Activated naive CD8-positive, alpha-beta T cell treated with anti-CD3 and anti-CD28 coated beads, Interleukin-2, amount 10 ng/mL, durations not matched to agents 7 days and 5 days (primary cell): ENCODE results near the gene SPR. TPM values are rescaled to one million over a fixed set of nuclear protein-coding genes. Genes with fewer than 3 reads are reported as not detected.

ENCODE experiments used
- ATAC-seq: fragments of 150-1000 bp; cut with Tn5 transposase; one replicate; pipeline ENCODE4 v1.10.0; 2021; ENCODE audit warnings: low read depth, moderate library complexity
- POLR2A ChIA-PET: fragments of 350-600 bp; sonication (Branson Sonifier 250); formaldehyde crosslinking; loops from one replicate; lab custom pipeline; 2021; ENCODE audit warnings: antibody characterized with exemption; lab: Charles Lee
- DNase-seq: peaks from one replicate; pipeline ENCODE4 v3.0.0; 2021
- H3K27ac Mint-ChIP-seq: one replicate; pipeline ENCODE4 v1.8.0; 2022; ENCODE audit warnings: mild to moderate bottlenecking, mixed read lengths
- H3K27me3 Mint-ChIP-seq: one replicate; pipeline ENCODE4 v1.8.0; 2022; ENCODE audit warnings: mild to moderate bottlenecking, moderate library complexity, mixed read lengths
- H3K36me3 Mint-ChIP-seq: one replicate; pipeline ENCODE4 v1.8.0; 2021; ENCODE audit warnings: mild to moderate bottlenecking, mixed read lengths
- H3K4me1 Mint-ChIP-seq: one replicate; pipeline ENCODE4 v1.8.0; 2021; ENCODE audit warnings: mixed read lengths
- H3K4me3 Mint-ChIP-seq: one replicate; pipeline ENCODE4 v1.8.0; 2022; ENCODE audit warnings: mild to moderate bottlenecking, moderate library complexity, mixed read lengths
- H3K9me3 Mint-ChIP-seq: one replicate; pipeline ENCODE4 v1.8.0; 2021; ENCODE audit warnings: mixed read lengths
- total RNA-seq, 2 experiments: library from RNA; stranded (reverse); gene quantifications; one replicate each; pipeline ENCODE4 v1.2.3, GENCODE V29; 2021

Gene SPR
- total RNA-seq, 2 experiments from 2014 or later: 0.60 to 0.80 TPM

GRCh38 chr2:72924353-72925240 is 37.4 kb downstream of the SPR start:
- Mint-ChIP-seq H3K36me3 (no peaks in the 10 kb centered on the region), H3K27ac (no peak overlapping the region), H3K4me3 (peak overlapping the region; percentile 65), H3K27me3 (peaks cover 55% of the 10 kb centered on the region), H3K4me1 (peaks cover 12% of the 10 kb centered on the region), H3K9me3 (no peaks in the 10 kb centered on the region)
- ATAC-seq (peak; percentile 65), DNase-seq (peak; percentile 68)
- POLR2A ChIA-PET: no interaction called here

- no peaks in the 10 kb centered on the region for H3K9me3 Mint-ChIP-seq
Observed at GRCh38 chr2:72925328-72925943, 38.2 kb downstream of the SPR start.

GRCh38 chr2:72926368-72926767 is 39.2 kb downstream of the SPR start:
- no peak overlapping the region for H3K4me3 Mint-ChIP-seq
- no peaks in the 10 kb centered on the region for H3K9me3 Mint-ChIP-seq
- H3K27ac Mint-ChIP-seq: no peak overlapping the region
- H3K4me1 Mint-ChIP-seq: peaks cover 7% of the 10 kb centered on the region
- ATAC-seq (no peak), DNase-seq (no peak)
- peaks cover 40% of the 10 kb centered on the region for H3K27me3 Mint-ChIP-seq
- no peaks in the 10 kb centered on the region for H3K36me3 Mint-ChIP-seq
- POLR2A ChIA-PET: interaction anchor here (1.6 kb wide), 1 partner anchor 9 kb away, joined by 8 read pairs; the partner anchor contains the start of gene EMX1

More at GRCh38 chr2:72925328-72925943, 38.2 kb downstream of the SPR start:
- no peak for DNase-seq
- POLR2A ChIA-PET: no interaction called here
- H3K4me3 Mint-ChIP-seq: no peak overlapping the region
- no peaks in the 10 kb centered on the region for H3K36me3 Mint-ChIP-seq
- ATAC-seq: no peak
- peaks cover 50% of the 10 kb centered on the region for H3K27me3 Mint-ChIP-seq
- no peak overlapping the region for H3K27ac Mint-ChIP-seq
- H3K4me1 Mint-ChIP-seq: peaks cover 8% of the 10 kb centered on the region

DNA sequence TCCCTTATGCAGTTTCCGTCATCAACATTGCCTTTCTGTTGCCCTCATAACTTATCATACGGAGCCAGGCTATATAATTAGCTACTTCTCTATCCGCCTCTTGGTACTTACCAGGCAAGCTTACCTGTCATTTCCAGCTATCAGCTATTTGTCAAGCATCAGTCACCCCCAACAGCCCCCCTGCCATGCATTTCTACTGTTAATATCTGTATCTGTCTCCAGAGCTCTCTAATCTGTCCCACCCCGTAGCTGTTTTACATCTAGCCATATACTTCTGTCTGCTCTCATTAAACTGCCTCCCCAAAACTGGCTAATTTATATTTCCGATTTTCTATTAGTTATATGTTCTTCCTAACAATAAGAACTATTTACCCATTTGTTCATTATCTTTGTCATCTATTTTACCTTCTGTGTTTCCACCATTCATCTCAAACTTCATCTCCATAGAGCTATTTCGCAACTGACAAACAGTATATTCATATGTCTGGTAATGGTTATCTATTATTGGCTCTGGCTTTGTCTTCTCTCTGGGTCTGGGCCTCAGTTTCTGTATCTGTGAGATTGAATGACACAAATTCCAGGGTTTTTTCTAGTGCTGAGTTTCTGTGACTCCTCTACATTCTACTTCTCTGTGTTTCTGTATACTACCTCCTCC is 39.7 kb downstream of the SPR start:
- DNase-seq (no peak), ATAC-seq (no peak)
- H3K4me3 Mint-ChIP-seq: no peak overlapping the region
- peaks cover 8% of the 10 kb centered on the region for H3K4me1 Mint-ChIP-seq
- no peak overlapping the region for H3K27ac Mint-ChIP-seq
- H3K27me3 Mint-ChIP-seq: peaks cover 35% of the 10 kb centered on the region
- no peaks in the 10 kb centered on the region for H3K9me3 Mint-ChIP-seq
- H3K36me3 Mint-ChIP-seq: no peaks in the 10 kb centered on the region
- POLR2A ChIA-PET: interaction anchor here (1.6 kb wide), 1 partner anchor 10 kb away, joined by 8 read pairs; the partner anchor contains the start of gene EMX1

DNA sequence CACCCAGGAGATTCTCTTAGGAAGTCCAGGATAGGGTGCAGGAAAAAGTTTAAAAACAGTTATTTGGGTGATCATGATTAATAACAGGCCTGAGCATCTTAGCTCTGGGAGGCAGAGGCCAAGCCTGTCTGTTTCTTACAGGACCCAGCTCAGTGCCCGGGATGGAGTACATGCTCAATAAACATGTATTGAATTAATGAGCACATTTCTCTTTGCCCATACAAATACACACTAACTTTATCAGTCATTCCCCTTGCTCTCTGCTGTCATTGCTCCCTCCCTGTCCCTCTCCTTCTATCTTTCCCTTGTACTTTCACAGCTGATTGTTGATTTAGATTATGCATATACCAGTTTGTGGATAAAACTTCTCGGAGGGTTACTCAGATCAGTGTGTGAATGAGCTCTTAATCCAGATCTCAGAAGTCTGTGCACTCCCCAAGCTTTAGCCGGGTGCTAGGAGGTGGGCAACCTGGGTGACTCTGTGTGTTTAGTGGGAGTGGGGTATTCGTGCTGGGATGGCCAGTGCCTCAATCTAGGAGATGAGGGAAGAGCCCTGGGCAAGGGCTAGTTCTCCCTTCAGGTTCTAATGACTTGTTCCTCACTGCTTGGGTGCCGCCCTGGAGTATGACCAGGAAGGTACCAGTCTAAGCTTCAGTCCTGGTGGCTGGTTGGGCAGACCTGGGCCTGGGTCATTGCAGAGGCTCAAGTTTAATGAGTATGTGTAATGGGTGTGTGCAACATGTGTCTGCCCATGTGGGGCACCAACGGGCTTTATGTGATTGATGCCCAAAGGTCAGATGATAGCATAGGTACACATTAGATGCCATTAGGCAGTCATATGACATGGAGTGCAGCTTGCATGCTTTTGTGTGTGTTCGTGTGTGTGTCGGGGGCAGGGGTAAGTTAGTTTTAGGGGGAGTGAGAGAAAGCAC is 40.7 kb downstream of the SPR start:
- H3K27me3 Mint-ChIP-seq: peaks cover 25% of the 10 kb centered on the region
- H3K4me3 Mint-ChIP-seq: no peak overlapping the region
- DNase-seq: peak; percentile 15
- H3K27ac Mint-ChIP-seq: no peak overlapping the region
- POLR2A ChIA-PET: interaction anchor here (1.6 kb wide), 1 partner anchor 11 kb away, joined by 8 read pairs; the partner anchor contains the start of gene EMX1
- H3K9me3 Mint-ChIP-seq: no peaks in the 10 kb centered on the region
- H3K4me1 Mint-ChIP-seq: peaks cover 16% of the 10 kb centered on the region
- H3K36me3 Mint-ChIP-seq: no peaks in the 10 kb centered on the region
- no peak for ATAC-seq

- ATAC-seq: no peak
- Mint-ChIP-seq H3K36me3 (no peaks in the 10 kb centered on the region), H3K27ac (no peak overlapping the region), H3K27me3 (peaks cover 14% of the 10 kb centered on the region), H3K4me1 (peaks cover 14% of the 10 kb centered on the region), H3K9me3 (no peaks in the 10 kb centered on the region), H3K4me3 (no peak overlapping the region)
- no peak for DNase-seq
- POLR2A ChIA-PET: no interaction called here
Observed at GRCh38 chr2:72929010-72929409, 41.8 kb downstream of the SPR start.

GRCh38 chr2:72931280-72931910 is 44.2 kb downstream of the SPR start:
- Mint-ChIP-seq H3K36me3 (no peaks in the 10 kb centered on the region), H3K27me3 (peaks cover 7% of the 10 kb centered on the region), H3K27ac (no peak overlapping the region), H3K9me3 (no peaks in the 10 kb centered on the region), H3K4me3 (no peak overlapping the region), H3K4me1 (peaks cover 20% of the 10 kb centered on the region)
- no peak for ATAC-seq
- peak; percentile 25 for DNase-seq
- POLR2A ChIA-PET: no interaction called here

GRCh38 chr2:72932045-72932740 is 45.0 kb downstream of the SPR start:
- peak; percentile 82 for ATAC-seq
- DNase-seq: peak; percentile 52
- POLR2A ChIA-PET: interaction anchor here (1.9 kb wide), 1 partner anchor 22 kb away, joined by 7 read pairs; no protein-coding TSS in a partner anchor
- H3K36me3 Mint-ChIP-seq: no peaks in the 10 kb centered on the region
- H3K27ac Mint-ChIP-seq: peak overlapping the region; percentile 56
- H3K9me3 Mint-ChIP-seq: no peaks in the 10 kb centered on the region
- H3K27me3 Mint-ChIP-seq: peaks cover 7% of the 10 kb centered on the region
- peak overlapping the region; percentile 35 for H3K4me3 Mint-ChIP-seq
- H3K4me1 Mint-ChIP-seq: peaks cover 20% of the 10 kb centered on the region

GRCh38 chr2:72932805-72933204 is 45.6 kb downstream of the SPR start:
- POLR2A ChIA-PET: interaction anchor here (1.9 kb wide), 1 partner anchor 21 kb away, joined by 7 read pairs; no protein-coding TSS in a partner anchor
- ATAC-seq: no peak

GRCh38 chr2:72933207-72933606 is 46.0 kb downstream of the SPR start:
- Mint-ChIP-seq H3K4me3 (no peak overlapping the region), H3K36me3 (no peaks in the 10 kb centered on the region), H3K9me3 (no peaks in the 10 kb centered on the region), H3K4me1 (peaks cover 20% of the 10 kb centered on the region), H3K27ac (no peak overlapping the region), H3K27me3 (peaks cover 7% of the 10 kb centered on the region)
- ATAC-seq (no peak), DNase-seq (peak; percentile 27)
- POLR2A ChIA-PET: interaction anchor here (1.9 kb wide), 1 partner anchor 21 kb away, joined by 7 read pairs; no protein-coding TSS in a partner anchor

More at GRCh38 chr2:72932805-72933204, 45.6 kb downstream of the SPR start:
- DNase-seq: peak; percentile 27
- no peak overlapping the region for H3K27ac Mint-ChIP-seq
- H3K4me3 Mint-ChIP-seq: no peak overlapping the region
- peaks cover 7% of the 10 kb centered on the region for H3K27me3 Mint-ChIP-seq
- no peaks in the 10 kb centered on the region for H3K9me3 Mint-ChIP-seq
- peaks cover 20% of the 10 kb centered on the region for H3K4me1 Mint-ChIP-seq
- H3K36me3 Mint-ChIP-seq: no peaks in the 10 kb centered on the region

GRCh38 chr2:72933646-72934151 is 46.5 kb downstream of the SPR start:
- ATAC-seq (no peak), DNase-seq (peak; percentile 26)
- Mint-ChIP-seq H3K36me3 (no peaks in the 10 kb centered on the region), H3K9me3 (no peaks in the 10 kb centered on the region), H3K27me3 (peaks cover 7% of the 10 kb centered on the region), H3K27ac (no peak overlapping the region), H3K4me1 (peaks cover 20% of the 10 kb centered on the region), H3K4me3 (no peak overlapping the region)
- POLR2A ChIA-PET: interaction anchor here (1.9 kb wide), 1 partner anchor 20 kb away, joined by 7 read pairs; no protein-coding TSS in a partner anchor
